Gastrocnemius medialis (tissue), 4 donors: Measurements from ENCODE around the gene SEC11A. TPM values are rescaled to one million over a fixed set of nuclear protein-coding genes. Genes with fewer than 3 reads are reported as not detected.
"Not testable (repeated sequence)": the region's sequence is repeated elsewhere in the genome, so short reads cannot be mapped to it uniquely, and the experiment has no call there.

Experiments used
- ATAC-seq, 2 donors: fragments of 150-250 bp; one replicate each; pipeline ENCODE4 v1.9.1; 2016
- DNase-seq, 2 donors: peaks; one replicate each; pipeline ENCODE4 v3.0.0-alpha.2; 2019
- H3K27ac ChIP-seq, 4 donors: fragments of 200-600 bp; sonication (generic); 1 replicate in 1 of 4; 2 replicates in 3 of 4; pipeline ENCODE4 v1.5.1; 2016 to 2018; ENCODE audit warnings: mild to moderate bottlenecking in 2 of 4, moderate library complexity in 1 of 4
- H3K27me3 ChIP-seq, 3 donors: fragments of 200-600 bp; sonication (generic) in 2 of 3; 1 replicate in 1 of 3; 2 replicates in 2 of 3; pipeline versions ENCODE4 v1.5.1 to v1.6.0; 2016 to 2019; ENCODE audit warnings: mild to moderate bottlenecking in 1 of 3, moderate library complexity in 1 of 3
- H3K36me3 ChIP-seq, 2 donors: fragments of 200-600 bp; sonication (generic) in 1 of 2; one replicate each; pipeline ENCODE4 v1.5.1; 2017 to 2018
- H3K4me1 ChIP-seq, 2 donors: fragments of 200-600 bp; sonication (generic) in 1 of 2; one replicate each; pipeline ENCODE4 v1.5.1; 2016 to 2017; ENCODE audit warnings: mild to moderate bottlenecking in 2 of 2
- H3K4me3 ChIP-seq, 4 donors: fragments of 200-600 bp; sonication (generic) in 3 of 4; 1 replicate in 1 of 4; 2 replicates in 3 of 4; pipeline ENCODE4 v1.5.1; 2016 to 2019; ENCODE audit warnings: mild to moderate bottlenecking in 2 of 4
- H3K9me3 ChIP-seq, 3 donors: fragments of 200-600 bp; sonication (generic) in 2 of 3; 1 replicate in 1 of 3; 2 replicates in 2 of 3; pipeline ENCODE4 v1.5.1; 2016 to 2019
- CTCF ChIP-seq, 5 experiments: fragments of 450-650 bp in 3 of 5; fragments of 200-600 bp in 2 of 5; sonication (generic) in 2 of 5; IDR thresholded peaks in 4 of 5; conservative IDR thresholded peaks in 1 of 5; 1 replicate in 4 of 5; 2 replicates in 1 of 5; pipeline ENCODE4 v1.5.1; 2016 to 2019; ENCODE audit warnings: antibody characterized with exemption in 5 of 5, mild to moderate bottlenecking in 3 of 5, moderate library complexity in 3 of 5
- POLR2A ChIP-seq, 2 donors: fragments of 450-650 bp; IDR thresholded peaks; one replicate each; pipeline ENCODE4 v1.6.1; 2017; ENCODE audit warnings: antibody characterized with exemption in 2 of 2, mild to moderate bottlenecking in 2 of 2, moderate library complexity in 2 of 2
- in situ Hi-C, 4 donors: fragments of 200-750 bp; cut with MboI; loops; one replicate each; pipeline versions ENCODE4 v1.15.0 to v1.8.0; 2017; ENCODE audit warnings: low sequenced_read_pairs in 4 of 4
- intact Hi-C: fragments of 100-400 bp; cut with DNase I; formaldehyde crosslinking; loops from one replicate; pipeline ENCODE4 v1.15.1; 2023; ENCODE audit warnings: low total_unique reads
- total RNA-seq, 4 donors: library from RNA; depleted of rRNA; stranded (reverse); fragments of >200 nt; gene quantifications; one replicate each; pipeline versions ENCODE4 v1.1.0 to v1.2.3, GENCODE V29; 2016

Gene SEC11A
- total RNA-seq, 4 donors from 2014 or later: 90.2 to 127 (median 118) TPM

- no peak for ATAC-seq
- in situ Hi-C loops (no loop called here), intact Hi-C loops (no loop called here)
- peaks cover 0 to 81% of the 10 kb centered on the region in 2 donors for H3K36me3 ChIP-seq
- H3K4me3 ChIP-seq: no peak overlapping the region
- DNase-seq: peak in 1 of 2 donors; percentile 61
- peaks cover 5 to 10% of the 10 kb centered on the region in 2 donors for H3K4me1 ChIP-seq
- H3K9me3 ChIP-seq: no peaks in the 10 kb centered on the region
- peak overlapping the region in 2 of 4 donors; percentile 6 to 33 for H3K27ac ChIP-seq
- TF ChIP-seq POLR2A (IDR thresholded peaks at IDR 0.05): no peak
- TF ChIP-seq CTCF (IDR thresholded peaks at IDR 0.05 in 4 of 5, conservative IDR thresholded peaks at IDR 0.05 in 1 of 5): no peak
- no peaks in the 10 kb centered on the region for H3K27me3 ChIP-seq
These were observed 67.4 kb downstream of the SEC11A start for GRCh38 chr15:84648539-84648938.

GRCh38 chr15:84647726-84648125 lies 68.2 kb downstream of the SEC11A start:
- in situ Hi-C loops: no loop called here
- no peak overlapping the region for H3K27ac ChIP-seq
- no peak for DNase-seq
- H3K27me3 ChIP-seq: no peaks in the 10 kb centered on the region
- peaks cover 0 to 88% of the 10 kb centered on the region in 2 donors for H3K36me3 ChIP-seq
- TF ChIP-seq CTCF (IDR thresholded peaks at IDR 0.05 in 4 of 5, conservative IDR thresholded peaks at IDR 0.05 in 1 of 5) (no peak), POLR2A (IDR thresholded peaks at IDR 0.05) (no peak)
- intact Hi-C loops: no loop called here
- H3K4me3 ChIP-seq: no peak overlapping the region
- ATAC-seq: no peak
- H3K4me1 ChIP-seq: peaks cover 0 to 4% of the 10 kb centered on the region in 2 donors
- no peaks in the 10 kb centered on the region for H3K9me3 ChIP-seq

GRCh38 chr15:84645997-84646396 lies 69.9 kb downstream of the SEC11A start:
- intact Hi-C loops: no loop called here

GRCh38 chr15:84645496-84645895 lies 70.4 kb downstream of the SEC11A start:
- Histone ChIP-seq H3K4me1 (peaks cover 0 to 4% of the 10 kb centered on the region in 2 donors), H3K9me3 (no peaks in the 10 kb centered on the region), H3K27ac (no peak overlapping the region), H3K27me3 (no peaks in the 10 kb centered on the region), H3K36me3 (peaks cover 0 to 91% of the 10 kb centered on the region in 2 donors), H3K4me3 (no peak overlapping the region)
- intact Hi-C loops (no loop called here), in situ Hi-C loops (no loop called here)
- TF ChIP-seq POLR2A (IDR thresholded peaks at IDR 0.05) (no peak), CTCF (IDR thresholded peaks at IDR 0.05 in 4 of 5, conservative IDR thresholded peaks at IDR 0.05 in 1 of 5) (no peak)
- no peak for ATAC-seq
- no peak for DNase-seq

More at GRCh38 chr15:84645997-84646396, 69.9 kb downstream of the SEC11A start:
- Histone ChIP-seq H3K4me3 (no peak overlapping the region), H3K36me3 (peaks cover 0 to 88% of the 10 kb centered on the region in 2 donors), H3K4me1 (peaks cover 0 to 4% of the 10 kb centered on the region in 2 donors), H3K27ac (no peak overlapping the region), H3K27me3 (no peaks in the 10 kb centered on the region), H3K9me3 (no peaks in the 10 kb centered on the region)
- ATAC-seq: no peak
- TF ChIP-seq POLR2A (IDR thresholded peaks at IDR 0.05) (no peak), CTCF (IDR thresholded peaks at IDR 0.05 in 4 of 5, conservative IDR thresholded peaks at IDR 0.05 in 1 of 5) (no peak)
- no peak for DNase-seq
- in situ Hi-C loops: no loop called here

- intact Hi-C loops: no loop called here
- no peaks in the 10 kb centered on the region for H3K27me3 ChIP-seq
- no peak overlapping the region for H3K4me3 ChIP-seq
- no peak for DNase-seq
- TF ChIP-seq POLR2A (IDR thresholded peaks at IDR 0.05): no peak
- TF ChIP-seq CTCF (IDR thresholded peaks at IDR 0.05 in 4 of 5, conservative IDR thresholded peaks at IDR 0.05 in 1 of 5): no peak
- H3K9me3 ChIP-seq: no peaks in the 10 kb centered on the region
- H3K27ac ChIP-seq: no peak overlapping the region
- H3K36me3 ChIP-seq: peaks cover 0 to 96% of the 10 kb centered on the region in 2 donors
- in situ Hi-C loops: no loop called here
- H3K4me1 ChIP-seq: peaks cover 0 to under 1% of the 10 kb centered on the region in 2 donors
- no peak for ATAC-seq
These were observed 72.1 kb downstream of the SEC11A start for GRCh38 chr15:84643838-84644237.

GRCh38 chr15:84642640-84643039 lies 73.3 kb downstream of the SEC11A start:
- H3K27me3 ChIP-seq, ATAC-seq, H3K27ac ChIP-seq, DNase-seq, H3K9me3 ChIP-seq, in situ Hi-C loops, H3K4me3 ChIP-seq, intact Hi-C loops, H3K4me1 ChIP-seq: not testable (repeated sequence)
- peaks cover 0 to 88% of the 10 kb centered on the region in 2 donors for H3K36me3 ChIP-seq

- H3K27ac ChIP-seq, H3K4me1 ChIP-seq, H3K4me3 ChIP-seq, H3K27me3 ChIP-seq, ATAC-seq, in situ Hi-C loops, intact Hi-C loops, H3K9me3 ChIP-seq, DNase-seq: not testable (repeated sequence)
- peaks cover 0 to 86% of the 10 kb centered on the region in 2 donors for H3K36me3 ChIP-seq
These were observed 74.1 kb downstream of the SEC11A start for GRCh38 chr15:84641871-84642270.
